DMS53 treated with DMSO at 0.1 percent for 48 hours (cell line): Measurements from ENCODE around the gene ZCCHC14.
"Not testable (repeated sequence)": the region's sequence is repeated elsewhere in the genome, so short reads cannot be mapped to it uniquely, and the experiment has no call there.

Source experiments
- DNase-seq: peaks from one replicate; lab custom pipeline; 2025; ENCODE audit not compliant: unreplicated experiment; lab: John Stamatoyannopoulos, UW

ZCCHC14 gene

GRCh38 chr16:87412371-87412995 lies 80.3 kb downstream of the ZCCHC14 start:
- no peak for DNase-seq

DNA sequence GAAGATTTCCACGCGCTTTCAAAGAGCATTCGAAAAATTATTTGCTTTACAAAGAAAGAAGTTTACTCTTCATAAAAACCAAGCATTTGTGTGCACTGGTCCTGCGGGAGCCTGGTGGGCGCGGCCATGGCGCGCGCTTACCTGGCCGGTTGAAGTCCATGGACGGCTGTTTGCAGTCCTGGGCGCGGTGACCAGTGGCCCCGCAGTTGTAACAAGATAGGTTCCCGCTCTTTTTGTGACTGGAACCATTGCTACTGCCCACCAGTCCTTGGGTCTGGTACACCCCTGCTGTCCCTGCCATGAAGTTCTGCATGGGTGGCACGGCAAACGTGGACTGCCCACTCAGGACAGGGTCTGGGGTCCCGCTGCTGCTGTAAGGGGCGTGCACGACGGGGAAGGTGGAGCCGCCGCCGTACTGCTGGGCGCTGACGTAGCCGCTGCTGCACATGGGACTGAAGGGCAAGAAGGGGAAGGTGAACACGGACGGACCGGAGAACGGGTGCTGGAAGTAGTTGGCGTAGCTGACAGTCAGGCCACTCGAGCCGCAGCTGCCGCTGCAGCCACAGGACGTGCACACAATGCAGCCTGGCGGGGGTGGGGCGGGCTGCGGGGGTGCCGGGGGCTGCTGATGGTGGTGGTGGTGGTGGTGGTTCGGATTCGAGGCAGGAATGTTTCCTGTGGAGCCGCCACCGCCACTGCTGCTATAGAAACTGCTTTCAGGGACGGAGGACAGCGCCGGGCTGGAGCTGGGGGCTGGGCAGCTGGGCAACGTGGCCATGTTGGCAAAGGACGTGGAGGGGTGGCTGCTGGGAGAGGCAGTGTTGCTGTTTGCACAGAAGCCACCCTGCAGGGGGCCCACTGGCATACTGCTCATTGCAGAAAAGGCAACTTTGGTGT lies 81.2 kb downstream of the ZCCHC14 start:
- no peak for DNase-seq

DNA sequence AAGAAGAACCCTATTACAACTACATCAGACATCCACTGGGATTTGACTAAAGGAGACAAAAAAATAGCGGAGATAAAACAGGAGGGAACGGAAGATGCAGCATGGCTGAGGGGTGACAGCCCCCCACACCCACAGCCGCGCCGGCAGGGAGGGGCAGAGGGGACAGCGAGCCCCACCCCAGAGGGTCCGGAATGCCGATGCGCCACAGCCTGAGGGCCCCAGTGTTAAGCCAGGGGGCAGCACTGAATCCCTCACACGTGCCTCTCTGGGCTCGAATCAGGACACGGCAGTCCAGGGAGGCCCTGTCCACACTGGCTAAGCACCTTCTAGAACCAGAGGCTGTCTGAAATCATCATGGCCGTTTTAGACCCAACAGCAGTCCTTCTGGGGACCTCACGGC lies 81.9 kb downstream of the ZCCHC14 start:
- DNase-seq = no peak

GRCh38 chr16:87410530-87410929 lies 82.3 kb downstream of the ZCCHC14 start:
- DNase-seq = no peak

GRCh38 chr16:87409781-87410180 lies 83.0 kb downstream of the ZCCHC14 start:
- DNase-seq = no peak

DNA sequence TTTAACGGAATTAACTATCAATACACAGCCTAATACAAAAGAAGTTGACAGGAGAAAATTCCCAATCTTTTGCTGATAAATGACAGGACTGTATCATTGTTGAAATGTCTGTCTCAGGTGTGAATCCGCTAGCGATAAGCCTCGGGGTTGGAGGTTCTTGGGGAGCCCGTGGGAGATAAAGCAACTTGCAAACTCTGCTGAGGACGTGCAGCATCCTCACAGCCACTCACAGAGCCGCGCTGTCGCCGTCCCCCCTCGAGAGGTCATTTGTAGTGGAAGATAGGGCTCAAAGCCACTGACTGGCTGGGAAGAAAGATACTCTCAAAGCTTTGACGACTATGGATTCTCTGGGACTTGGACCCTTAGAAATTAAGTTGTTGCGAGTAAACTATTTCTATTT lies 83.7 kb downstream of the ZCCHC14 start:
- no peak for DNase-seq

DNA sequence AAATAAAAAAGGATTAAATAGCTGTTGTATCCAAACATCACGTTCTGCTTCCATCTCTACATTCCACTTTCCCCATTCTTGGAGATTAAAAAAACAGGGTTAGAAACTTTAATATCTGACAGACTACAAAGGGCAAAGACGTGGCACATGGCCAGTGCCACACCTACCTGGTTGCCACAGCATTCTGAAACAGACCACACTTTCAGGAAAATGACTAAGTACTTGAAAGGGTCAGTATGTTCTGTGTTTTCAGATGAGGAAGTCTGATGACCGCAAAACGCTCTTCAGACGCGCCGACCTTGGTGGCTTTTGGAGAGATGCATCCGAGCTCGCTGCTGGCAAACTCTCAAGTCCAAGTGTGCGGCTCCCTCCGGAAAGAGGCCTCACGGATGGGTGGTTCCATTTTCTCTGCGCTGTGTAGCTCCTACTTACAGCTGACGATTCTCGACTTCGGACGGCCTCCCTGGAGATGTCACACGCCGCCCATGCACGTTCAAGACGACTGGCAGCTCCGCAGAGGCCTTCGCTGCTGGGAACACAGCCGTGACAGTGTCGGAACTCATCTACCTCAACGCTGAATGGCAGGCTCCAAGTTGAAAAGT lies 85.2 kb downstream of the ZCCHC14 start:
- no peak for DNase-seq

GRCh38 chr16:87406495-87407088 lies 86.2 kb downstream of the ZCCHC14 start:
- DNase-seq = no peak

DNA sequence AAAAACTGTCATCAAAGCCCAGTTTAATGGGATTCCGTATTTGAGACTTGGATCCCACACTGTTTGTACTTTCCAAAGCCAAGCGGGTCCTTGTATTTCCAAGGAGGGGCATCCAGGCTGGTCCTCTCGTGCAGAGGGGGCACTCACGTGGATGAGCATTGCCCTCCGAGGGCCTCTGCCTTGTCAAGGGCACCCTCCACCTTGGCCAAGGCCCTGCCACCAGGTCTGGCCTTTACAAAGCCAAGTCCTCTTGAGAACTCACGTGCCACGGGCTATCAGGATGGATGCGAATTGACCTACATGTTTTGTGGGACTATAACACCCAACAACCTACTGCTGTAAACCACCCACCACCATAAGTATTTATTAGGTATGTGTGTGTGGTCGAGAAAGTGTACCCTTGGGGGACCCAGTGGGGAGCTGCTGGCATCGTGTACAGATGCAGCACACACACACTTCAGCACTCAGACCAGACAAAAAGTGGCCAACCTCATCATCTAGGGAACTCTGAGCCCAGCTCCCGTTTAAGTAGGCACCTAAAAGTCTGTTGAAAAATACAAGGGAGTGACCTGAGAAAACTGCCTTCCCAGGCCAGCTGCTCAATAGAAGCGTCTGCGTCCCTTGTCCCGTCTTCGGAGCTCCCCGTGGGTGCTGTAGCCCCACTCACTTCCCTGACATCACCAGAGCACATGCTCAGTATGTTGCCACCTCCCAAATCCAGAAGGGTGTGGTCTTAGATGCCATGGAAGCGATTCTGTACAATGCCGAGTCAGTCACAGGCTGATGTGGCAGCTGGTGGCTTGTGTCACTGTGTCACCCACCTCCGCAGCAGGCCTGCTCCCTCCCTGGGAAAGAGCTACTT lies 87.8 kb downstream of the ZCCHC14 start:
- no peak for DNase-seq

- DNase-seq = no peak
Measured at GRCh38 chr16:87395181-87395842, 97.5 kb downstream of the ZCCHC14 start.

- no peak for DNase-seq
Measured at GRCh38 chr16:87393680-87394055, 99.2 kb downstream of the ZCCHC14 start.

GRCh38 chr16:87392821-87393679 lies 99.8 kb downstream of the ZCCHC14 start:
- DNase-seq = peak; percentile 19

- peak; percentile 62 for DNase-seq
Measured at GRCh38 chr16:87391950-87392820, 100.6 kb downstream of the ZCCHC14 start, which contains the start of gene MAP1LC3B. MAP1LC3B (plus strand) TSS chr16:87392336; CDS start chr16:87392428, 92 bp downstream.

DNA sequence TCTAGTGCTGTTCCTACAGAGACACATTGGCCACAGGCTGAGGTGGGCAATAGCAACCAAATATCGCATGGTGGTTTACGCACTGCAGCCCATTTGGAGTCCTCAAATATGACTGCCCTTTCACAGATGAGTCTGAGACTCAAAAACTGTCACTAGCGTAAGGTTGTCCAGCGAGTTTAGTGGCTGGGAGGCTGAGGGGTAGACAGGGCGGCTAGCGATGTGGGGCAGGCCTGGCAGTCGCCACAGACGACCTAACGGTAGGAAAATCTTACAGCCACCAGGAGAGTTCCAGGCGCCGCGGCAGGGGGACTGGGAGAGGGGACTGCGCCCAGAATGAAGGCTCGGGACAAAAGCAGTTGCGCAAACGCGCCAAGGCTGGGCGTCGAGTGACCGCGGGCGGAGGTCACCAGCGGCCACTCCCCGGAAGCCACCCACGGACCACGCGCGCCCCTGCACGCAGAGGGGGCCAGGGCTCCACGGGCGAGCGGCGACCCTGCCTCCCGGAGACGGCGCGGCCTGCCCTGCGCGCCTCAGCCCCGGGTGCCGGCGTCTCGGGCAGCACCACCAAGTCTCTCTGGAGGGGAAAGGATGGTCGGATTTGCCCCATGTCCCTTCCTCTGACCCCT lies 101.4 kb downstream of the ZCCHC14 start:
- no peak for DNase-seq

DNA sequence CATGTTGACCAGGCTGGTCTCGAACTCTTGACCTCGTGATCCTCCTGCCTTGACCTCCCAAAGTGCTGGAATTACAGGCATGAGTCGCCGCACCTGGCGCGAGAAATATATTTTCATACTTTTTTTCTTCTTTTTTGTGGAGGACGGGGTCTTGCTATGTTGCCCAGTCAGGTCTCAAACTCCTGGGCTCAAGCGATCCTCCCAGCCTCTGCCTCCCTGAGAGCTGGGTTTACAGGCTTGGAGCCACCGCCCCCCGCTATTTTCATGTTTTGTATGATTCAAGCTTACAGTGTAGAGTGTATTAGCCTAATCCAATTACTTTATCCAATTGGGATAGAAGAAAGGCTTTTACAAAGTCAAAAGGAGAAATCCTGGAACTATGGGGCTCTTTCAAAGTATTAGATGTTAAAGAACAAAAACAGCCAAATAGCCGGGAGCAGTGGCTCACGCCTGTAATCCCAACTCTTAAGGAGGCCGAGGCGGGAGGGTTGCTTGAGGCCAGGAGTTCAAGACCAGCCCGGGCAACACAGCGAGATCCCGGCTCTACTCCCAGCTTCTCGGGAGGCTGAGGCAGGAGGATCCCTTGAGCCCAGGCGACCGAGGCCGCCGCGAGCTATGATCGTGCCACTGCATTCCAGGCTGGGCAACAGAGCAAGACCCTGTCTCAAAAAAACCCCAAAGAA lies 102.0 kb downstream of the ZCCHC14 start:
- DNase-seq = no peak

DNA sequence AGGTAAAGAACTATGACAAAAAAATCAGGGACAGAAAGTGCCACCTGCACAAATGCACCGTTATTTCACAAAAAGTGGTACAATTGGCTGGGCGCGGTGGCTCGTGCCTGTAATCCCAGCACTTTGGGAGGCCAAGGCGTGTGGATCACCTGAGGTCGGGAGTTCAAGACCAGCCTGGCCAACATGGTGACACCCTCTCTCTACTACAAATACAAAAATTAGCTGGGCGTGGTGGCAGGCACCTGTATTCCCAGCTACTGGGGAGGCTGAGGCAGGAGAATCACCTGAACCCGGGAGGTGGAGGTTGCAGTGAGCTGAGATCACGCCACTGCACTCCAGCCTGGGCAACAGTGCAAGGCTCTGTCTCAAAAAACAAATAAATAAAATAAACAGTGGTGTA lies 102.9 kb downstream of the ZCCHC14 start:
- DNase-seq = not testable (repeated sequence)

DNA sequence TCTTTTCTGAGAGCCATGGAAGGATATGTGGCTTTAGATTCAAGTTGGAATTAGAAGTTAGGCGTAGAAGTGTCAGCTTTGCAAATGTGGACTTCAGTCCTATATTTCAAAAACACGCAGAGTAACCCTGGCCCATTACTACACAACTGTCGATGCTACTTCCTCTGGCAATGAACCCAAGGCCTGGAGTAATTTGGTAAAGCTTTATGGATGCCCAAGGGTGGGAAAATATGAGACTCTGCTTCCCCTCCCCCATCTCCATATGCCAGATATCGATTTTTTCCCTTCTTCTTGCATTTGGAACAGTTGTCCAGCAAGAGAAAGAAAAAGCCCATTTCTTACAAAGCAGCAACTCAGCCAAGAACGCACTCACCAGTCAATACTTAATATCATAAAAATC lies 103.6 kb downstream of the ZCCHC14 start:
- DNase-seq = no peak
